Colonic mucosa (tissue), 4 donors: ENCODE results near the gene PTPRE. TPM values are rescaled to one million over a fixed set of nuclear protein-coding genes. Genes with fewer than 3 reads are reported as not detected.

Experiments used
- DNase-seq: peaks from one replicate; pipeline ENCODE4 v3.0.0-alpha.2; 2020
- H3K27ac ChIP-seq: fragments of 200-600 bp; one replicate; pipeline ENCODE4 v1.8.0; 2021
- H3K27me3 ChIP-seq: fragments of 200-600 bp; one replicate; pipeline ENCODE4 v1.8.0; 2021
- H3K36me3 ChIP-seq: fragments of 200-600 bp; one replicate; pipeline ENCODE4 v1.8.0; 2021
- H3K4me1 ChIP-seq: fragments of 200-600 bp; one replicate; pipeline ENCODE4 v1.8.0; 2021; ENCODE audit warnings: mild to moderate bottlenecking
- H3K4me3 ChIP-seq: fragments of 200-600 bp; one replicate; pipeline ENCODE4 v1.8.0; 2021
- H3K9ac ChIP-seq, 2 donors: one replicate each; pipeline ENCODE4 v1.7.0; 2013; ENCODE audit warnings: control low read depth in 2 of 2, low read depth in 2 of 2, low read length in 2 of 2
- H3K9me3 ChIP-seq: fragments of 200-600 bp; one replicate; pipeline ENCODE4 v1.8.0; 2021
- CTCF ChIP-seq: fragments of 200-600 bp; IDR thresholded peaks from one replicate; pipeline ENCODE4 v1.8.0; 2022; ENCODE audit warnings: antibody characterized with exemption, mild to moderate bottlenecking
- intact Hi-C: fragments of 100-400 bp; cut with DNase I; formaldehyde crosslinking; loops from one replicate; pipeline ENCODE4 v1.14.1; 2022
- total RNA-seq, 2 donors: library from RNA; stranded (reverse); fragmentation: NEBNext Ultra II Directional in 1 of 2; extraction: Animal tissue kit (Norgen Biotek cat#: 25700) in 1 of 2; gene quantifications; one replicate each; pipeline ENCODE4 v1.2.1, GENCODE V29; 2021
- donor health status: healthy.
- donor health status: DM: no; HTN: no; CAD: no.
- donor health status: DM: no; HTN: no; CAD: no.

PTPRE gene
- total RNA-seq, 2 donors from 2014 or later, result 15.9 to 18.8 TPM

- H3K4me3 ChIP-seq, result no peak overlapping the region
Measured at GRCh38 chr10:128072046-128072445, 165.1 kb downstream of the PTPRE start.

DNA sequence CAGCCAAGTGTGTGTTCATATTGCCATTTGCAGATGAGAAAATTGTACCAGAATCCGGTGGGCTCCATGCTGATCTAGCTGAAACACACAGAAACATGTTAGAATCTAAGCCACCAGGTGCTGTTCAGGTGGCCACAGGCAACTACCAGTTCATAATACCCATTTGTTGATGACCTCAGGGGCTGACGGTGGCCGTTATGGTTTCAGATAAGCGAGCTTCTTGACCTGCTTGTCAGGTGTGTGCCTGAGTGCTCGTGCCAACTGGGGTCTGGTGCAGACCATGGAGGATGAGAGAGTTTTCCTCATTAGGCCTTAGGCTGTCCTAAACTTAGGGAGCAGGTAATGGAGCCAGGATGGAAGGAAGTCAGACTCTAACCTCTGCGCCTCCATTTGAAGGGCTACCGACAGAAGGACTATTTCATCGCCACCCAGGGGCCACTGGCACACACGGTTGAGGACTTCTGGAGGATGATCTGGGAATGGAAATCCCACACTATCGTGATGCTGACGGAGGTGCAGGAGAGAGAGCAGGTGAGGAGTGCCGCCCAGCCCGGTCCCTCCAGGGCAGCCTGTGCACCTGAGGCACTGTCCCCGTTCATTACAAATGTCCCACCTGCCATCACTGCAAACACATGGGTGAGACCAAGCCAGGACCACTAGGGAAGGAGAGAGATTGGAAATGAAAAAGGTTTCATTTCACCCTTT lies 166.2 kb downstream of the PTPRE start:
- no peak for DNase-seq

More at GRCh38 chr10:128072046-128072445, 165.1 kb downstream of the PTPRE start:
- H3K27me3 ChIP-seq, result no peaks in the 10 kb centered on the region
- no peak for TF ChIP-seq CTCF
- no peak overlapping the region for H3K27ac ChIP-seq
- intact Hi-C loops, result loop anchor here (5.0 kb wide), 1 partner anchor 205 kb away; no protein-coding TSS in a partner anchor
- H3K36me3 ChIP-seq, result no peaks in the 10 kb centered on the region
- no peaks in the 10 kb centered on the region for H3K9me3 ChIP-seq
- no peaks in the 10 kb centered on the region for H3K4me1 ChIP-seq
- no peak overlapping the region for H3K9ac ChIP-seq
- DNase-seq, result no peak

DNA sequence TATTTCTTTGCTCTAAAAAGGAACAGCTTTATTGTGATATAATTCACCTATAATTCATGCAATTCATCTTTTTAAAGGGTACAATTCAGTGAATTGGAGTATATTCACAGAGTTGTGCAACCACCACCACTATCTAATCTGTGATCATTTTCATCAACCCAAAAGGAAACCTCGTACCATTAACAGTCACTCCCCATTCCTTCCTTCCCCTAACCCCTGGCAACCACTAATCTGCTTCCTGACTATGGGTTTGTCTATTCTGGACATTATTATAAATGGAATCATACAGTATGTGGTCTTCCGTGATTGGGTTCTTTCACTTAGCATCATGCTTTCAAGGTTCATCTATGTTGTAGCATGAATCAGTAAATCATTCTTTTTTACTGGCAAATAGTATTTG lies 167.0 kb downstream of the PTPRE start:
- DNase-seq, result no peak
- intact Hi-C loops, result loop anchor here (5.0 kb wide), 1 partner anchor 207 kb away; no protein-coding TSS in a partner anchor
- H3K27ac ChIP-seq, result no peak overlapping the region
- no peak for TF ChIP-seq CTCF
- H3K36me3 ChIP-seq, result no peaks in the 10 kb centered on the region
- no peaks in the 10 kb centered on the region for H3K4me1 ChIP-seq
- H3K9ac ChIP-seq, result no peak overlapping the region
- H3K9me3 ChIP-seq, result no peaks in the 10 kb centered on the region
- H3K4me3 ChIP-seq, result no peak overlapping the region
- H3K27me3 ChIP-seq, result no peaks in the 10 kb centered on the region

More for the DNA sequence above, 166.2 kb downstream of the PTPRE start:
- no peak overlapping the region for H3K9ac ChIP-seq
- no peak overlapping the region for H3K27ac ChIP-seq
- no peak for TF ChIP-seq CTCF
- H3K9me3 ChIP-seq, result no peaks in the 10 kb centered on the region
- no peaks in the 10 kb centered on the region for H3K4me1 ChIP-seq
- intact Hi-C loops, result loop anchor here (5.0 kb wide), 1 partner anchor 206 kb away; no protein-coding TSS in a partner anchor
- H3K36me3 ChIP-seq, result no peaks in the 10 kb centered on the region
- H3K4me3 ChIP-seq, result no peak overlapping the region
- H3K27me3 ChIP-seq, result no peaks in the 10 kb centered on the region

DNA sequence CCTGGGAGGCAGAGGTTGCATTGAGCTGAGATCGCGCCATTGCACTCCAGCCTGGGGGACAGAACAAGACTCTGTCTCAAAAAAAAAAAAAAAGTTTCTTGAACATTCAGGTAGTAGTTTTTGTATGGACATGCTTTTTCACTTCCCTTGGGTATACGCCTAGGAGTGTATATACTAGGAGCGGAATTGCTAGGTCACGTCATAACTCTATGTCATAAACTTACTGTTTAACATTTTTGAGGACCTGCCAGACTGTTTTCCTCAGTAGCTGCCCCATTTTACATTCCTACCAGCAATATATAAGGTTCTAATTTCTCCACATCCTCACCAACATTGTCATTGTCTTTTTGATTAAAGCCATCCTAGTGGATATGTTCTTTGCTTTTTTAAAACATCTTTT lies 167.7 kb downstream of the PTPRE start:
- DNase-seq, result no peak
- H3K27me3 ChIP-seq, result no peaks in the 10 kb centered on the region
- intact Hi-C loops, result loop anchor here (5.0 kb wide), 1 partner anchor 207 kb away; no protein-coding TSS in a partner anchor
- no peak overlapping the region for H3K27ac ChIP-seq
- no peaks in the 10 kb centered on the region for H3K9me3 ChIP-seq
- no peak overlapping the region for H3K9ac ChIP-seq
- TF ChIP-seq CTCF, result no peak
- no peak overlapping the region for H3K4me3 ChIP-seq
- no peaks in the 10 kb centered on the region for H3K36me3 ChIP-seq
- H3K4me1 ChIP-seq, result no peaks in the 10 kb centered on the region

- no peak for TF ChIP-seq CTCF
- no peaks in the 10 kb centered on the region for H3K4me1 ChIP-seq
- no peak overlapping the region for H3K4me3 ChIP-seq
- intact Hi-C loops, result loop anchor here (5.0 kb wide), 1 partner anchor 70 kb away; no protein-coding TSS in a partner anchor
- H3K27ac ChIP-seq, result no peak overlapping the region
- no peaks in the 10 kb centered on the region for H3K36me3 ChIP-seq
- no peak overlapping the region for H3K9ac ChIP-seq
- DNase-seq, result no peak
- H3K9me3 ChIP-seq, result no peaks in the 10 kb centered on the region
- H3K27me3 ChIP-seq, result no peaks in the 10 kb centered on the region
Measured at GRCh38 chr10:128077155-128077875, 170.4 kb downstream of the PTPRE start.
